Measurements from ENCODE around the gene KCNQ1.

GRCh38 chr11:2535673-2536439 lies 91.0 kb downstream of the KCNQ1 start:
- TF ChIP-seq, protein P1, sequence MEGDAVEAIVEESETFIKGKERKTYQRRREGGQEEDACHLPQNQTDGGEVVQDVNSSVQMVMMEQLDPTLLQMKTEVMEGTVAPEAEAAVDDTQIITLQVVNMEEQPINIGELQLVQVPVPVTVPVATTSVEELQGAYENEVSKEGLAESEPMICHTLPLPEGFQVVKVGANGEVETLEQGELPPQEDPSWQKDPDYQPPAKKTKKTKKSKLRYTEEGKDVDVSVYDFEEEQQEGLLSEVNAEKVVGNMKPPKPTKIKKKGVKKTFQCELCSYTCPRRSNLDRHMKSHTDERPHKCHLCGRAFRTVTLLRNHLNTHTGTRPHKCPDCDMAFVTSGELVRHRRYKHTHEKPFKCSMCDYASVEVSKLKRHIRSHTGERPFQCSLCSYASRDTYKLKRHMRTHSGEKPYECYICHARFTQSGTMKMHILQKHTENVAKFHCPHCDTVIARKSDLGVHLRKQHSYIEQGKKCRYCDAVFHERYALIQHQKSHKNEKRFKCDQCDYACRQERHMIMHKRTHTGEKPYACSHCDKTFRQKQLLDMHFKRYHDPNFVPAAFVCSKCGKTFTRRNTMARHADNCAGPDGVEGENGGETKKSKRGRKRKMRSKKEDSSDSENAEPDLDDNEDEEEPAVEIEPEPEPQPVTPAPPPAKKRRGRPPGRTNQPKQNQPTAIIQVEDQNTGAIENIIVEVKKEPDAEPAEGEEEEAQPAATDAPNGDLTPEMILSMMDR (IDR thresholded peaks at IDR 0.05; ENCODE audit: borderline replicate concordance, extremely low read depth, low read length, poor library complexity, severe bottlenecking): no peak
- TF ChIP-seq EZH2 (IDR thresholded peaks at IDR 0.05; ENCODE audit: borderline replicate concordance, low read depth, low read length, severe bottlenecking): no peak
